ENCODE measurements around the gene GASK1A.

- no peak for TF ChIP-seq CTCF (conservative IDR thresholded peaks at IDR 0.05)
- no peak for TF ChIP-seq EZH2 (IDR thresholded peaks at IDR 0.05; ENCODE audit: low read depth)
These were observed 21.3 kb downstream of the GASK1A start for GRCh38 chr3:43000387-43000786.

All from PC-9 (cell line).